PC-3 (cell line): Measurements from ENCODE around the gene SH2B3. TPM values are rescaled to one million over a fixed set of nuclear protein-coding genes. Genes with fewer than 3 reads are reported as not detected.
"Not testable (repeated sequence)": the region's sequence is repeated elsewhere in the genome, so short reads cannot be mapped to it uniquely, and the experiment has no call there.

Experiments
- ATAC-seq: fragments of 200-7000 bp; cut with Tn5 transposase; 2 replicates; pipeline ENCODE4 v1.9.1; 2020; ENCODE audit warnings: mild to moderate bottlenecking, moderate library complexity
- BruUV-seq: library from RNA; stranded (reverse); fragments of 400-500 nt; replicated peaks from 2 replicates; lab custom pipeline; 2021; lab: Mats Ljungman, UMichigan
- CTCF ChIA-PET: fragments of 300-600 bp; sonication (Branson Sonifier 250); formaldehyde crosslinking; loops from one replicate; lab custom pipeline; 2022; ENCODE audit warnings: antibody characterized with exemption; lab: Charles Lee
- POLR2A ChIA-PET: fragments of 300-600 bp; sonication (Branson Sonifier 250); formaldehyde crosslinking; loops from one replicate; lab custom pipeline; 2022; ENCODE audit warnings: antibody characterized with exemption; ENCODE audit not compliant: unreplicated experiment; lab: Charles Lee
- DNase-seq: peaks from one replicate; pipeline ENCODE4 v3.0.0-alpha.2; 2015
- H2AFZ ChIP-seq: fragments of 300-600 bp; sonication (generic); 2 replicates; pipeline ENCODE4 v1.6.0; 2016; ENCODE audit warnings: antibody characterized with exemption, low read length
- H3F3A ChIP-seq: fragments of 300-600 bp; sonication (generic); one replicate; pipeline ENCODE4 v1.6.0; 2017; ENCODE audit warnings: antibody characterized with exemption, low read length, control low read depth, mild to moderate bottlenecking; ENCODE audit not compliant: unreplicated experiment
- H3K27ac ChIP-seq: fragments of 300-600 bp; sonication (generic); 2 replicates; pipeline ENCODE4 v1.5.1; 2016; ENCODE audit warnings: mild to moderate bottlenecking, low read length
- H3K27me3 ChIP-seq: fragments of 300-600 bp; sonication (generic); 2 replicates; pipeline ENCODE4 v1.6.1; 2016; ENCODE audit warnings: low read length, mixed read lengths
- H3K36me3 ChIP-seq: fragments of 300-600 bp; sonication (generic); 2 replicates; pipeline ENCODE4 v1.6.1; 2016; ENCODE audit warnings: low read depth, mixed run types, low read length, mixed read lengths
- H3K4me1 ChIP-seq: fragments of 300-600 bp; sonication (generic); 2 replicates; pipeline ENCODE4 v1.5.1; 2016; ENCODE audit warnings: low read length; ENCODE audit not compliant: insufficient read depth
- H3K4me2 ChIP-seq: fragments of 300-600 bp; sonication (generic); 2 replicates; pipeline ENCODE4 v1.6.0; 2016; ENCODE audit warnings: low read length
- H3K4me3 ChIP-seq: fragments of 300-600 bp; sonication (generic); 2 replicates; pipeline ENCODE4 v1.5.1; 2016; ENCODE audit warnings: mild to moderate bottlenecking, low read length, mixed read lengths
- H3K79me2 ChIP-seq: fragments of 300-600 bp; sonication (generic); 2 replicates; pipeline ENCODE4 v1.6.1; 2017; ENCODE audit warnings: low read length, mixed read lengths
- H3K9ac ChIP-seq: fragments of 300-600 bp; sonication (generic); 2 replicates; pipeline ENCODE4 v1.6.0; 2016; ENCODE audit warnings: mild to moderate bottlenecking, low read length
- H3K9me2 ChIP-seq: fragments of 300-600 bp; sonication (generic); replicated peaks from 2 replicates; pipeline ENCODE4 v1.6.1; 2016; ENCODE audit warnings: mixed run types, low read length, mixed read lengths
- H3K9me3 ChIP-seq: fragments of 300-600 bp; sonication (generic); 2 replicates; pipeline ENCODE4 v1.6.1; 2016; ENCODE audit warnings: low read length, mixed read lengths
- H4K20me1 ChIP-seq: fragments of 300-600 bp; sonication (generic); 2 replicates; pipeline ENCODE4 v1.6.1; 2016; ENCODE audit warnings: low read length, mixed read lengths
- EZH2 ChIP-seq: fragments of 300-600 bp; sonication (generic); IDR thresholded peaks from one replicate; pipeline ENCODE4 v1.6.1; 2017; ENCODE audit warnings: antibody characterized with exemption, mild to moderate bottlenecking, low read length; ENCODE audit not compliant: unreplicated experiment
- EZH2phosphoT487 ChIP-seq: fragments of 300-600 bp; sonication (generic); IDR thresholded peaks from 2 replicates; pipeline ENCODE4 v1.6.1; 2018; ENCODE audit warnings: mild to moderate bottlenecking, antibody characterized with exemption, low read length, borderline replicate concordance
- intact Hi-C: fragments of 100-400 bp; cut with micrococcal nuclease; formaldehyde crosslinking; loops from 2 replicates; pipeline ENCODE4 v1.9.0; 2023
- total RNA-seq: library from RNA; depleted of rRNA; stranded (reverse); fragments of >200 nt; gene quantifications from 2 replicates; pipeline ENCODE4 v1.2.3, GENCODE V29; 2014
- TF ChIP-seq, protein P1 (sequence below): fragments of 300-600 bp; sonication (generic); conservative IDR thresholded peaks from 2 replicates; pipeline ENCODE4 v1.5.1; 2017; ENCODE audit warnings: antibody characterized with exemption, low read depth, mild to moderate bottlenecking, low read length

SH2B3 gene
- total RNA-seq, 1 experiment from 2014 or later, result 12.9 TPM

DNA sequence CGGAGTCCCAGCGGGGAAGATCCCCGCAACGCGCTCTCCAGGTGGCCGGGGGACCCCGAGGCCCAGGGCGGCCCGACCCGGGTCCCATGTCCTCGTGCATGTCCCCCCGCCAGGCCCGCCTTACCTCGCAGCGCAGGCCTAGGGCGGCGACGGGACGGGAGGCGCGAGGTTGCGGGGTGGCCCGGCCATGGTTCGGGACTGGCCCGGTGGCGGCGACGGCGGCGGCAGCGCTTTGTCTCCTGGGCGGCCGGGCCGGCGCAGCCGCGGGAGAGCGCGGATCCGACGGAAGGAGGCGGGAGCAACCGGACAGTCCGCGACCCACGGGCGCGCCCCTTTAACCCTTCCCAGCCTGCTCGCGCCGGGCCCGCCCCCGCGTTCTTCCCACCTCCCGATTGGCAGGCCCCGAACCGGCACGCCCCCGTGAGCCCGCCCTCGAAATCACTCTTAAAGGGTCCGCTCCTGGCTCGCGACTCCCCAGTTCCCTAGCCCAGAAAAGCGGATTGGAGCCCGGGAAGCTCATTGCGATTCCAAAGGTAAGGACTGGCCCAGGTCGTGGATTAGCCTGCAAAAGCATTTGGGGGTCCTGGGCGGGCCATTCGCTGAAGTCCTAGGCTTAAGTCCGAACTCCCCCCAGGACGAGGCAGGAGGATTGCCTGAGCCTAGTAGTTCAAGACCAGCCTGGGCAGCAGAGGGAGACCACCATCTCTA lies 36.8 kb upstream of the SH2B3 start, which contains the start of gene PHETA1:
Gene PHETA1 (minus strand): TSS at position 308 of the 708 bp plus-strand sequence. CDS start 5,668 bp downstream, outside the sequence.
- Histone ChIP-seq H2AFZ (peak within 1 kb of the TSS; percentile 94), H3K4me3 (peak within 1 kb of the TSS; percentile 81), H3K9me2 (no peaks in the 10 kb centered on the region), H3K79me2 (peaks cover 10% of the 10 kb centered on the region; the same call in 1 of the 2 replicates), H3K9me3 (no peaks in the 10 kb centered on the region), H3K9ac (peak within 1 kb of the TSS; percentile 71), H3K4me1 (peaks cover 12% of the 10 kb centered on the region), H3K36me3 (0 out of 2 replicates have a peak, but pooled peaks cover 2% of the 10 kb centered on the region), H3K4me2 (peak within 1 kb of the TSS; percentile 99), H3K27me3 (no peaks in the 10 kb centered on the region), H4K20me1 (no peaks in the 10 kb centered on the region), H3F3A (no peaks in the 10 kb centered on the region), H3K27ac (no peak within 1 kb of the TSS)
- peak; percentile 88 for DNase-seq
- BruUV-seq, result no TSS peak
- ATAC-seq, result peak; percentile 95
- intact Hi-C loops, result loop anchor here (1.0 kb wide), 1 partner anchor 38 kb away; no protein-coding TSS in a partner anchor
- POLR2A ChIA-PET, result interaction anchor here (0.5 kb wide), 1 partner anchor 295 kb away, joined by 3 read pairs; no protein-coding TSS in a partner anchor
- TF ChIP-seq EZH2phosphoT487 (no peak), EZH2 (no peak)
- TF ChIP-seq, protein P1, sequence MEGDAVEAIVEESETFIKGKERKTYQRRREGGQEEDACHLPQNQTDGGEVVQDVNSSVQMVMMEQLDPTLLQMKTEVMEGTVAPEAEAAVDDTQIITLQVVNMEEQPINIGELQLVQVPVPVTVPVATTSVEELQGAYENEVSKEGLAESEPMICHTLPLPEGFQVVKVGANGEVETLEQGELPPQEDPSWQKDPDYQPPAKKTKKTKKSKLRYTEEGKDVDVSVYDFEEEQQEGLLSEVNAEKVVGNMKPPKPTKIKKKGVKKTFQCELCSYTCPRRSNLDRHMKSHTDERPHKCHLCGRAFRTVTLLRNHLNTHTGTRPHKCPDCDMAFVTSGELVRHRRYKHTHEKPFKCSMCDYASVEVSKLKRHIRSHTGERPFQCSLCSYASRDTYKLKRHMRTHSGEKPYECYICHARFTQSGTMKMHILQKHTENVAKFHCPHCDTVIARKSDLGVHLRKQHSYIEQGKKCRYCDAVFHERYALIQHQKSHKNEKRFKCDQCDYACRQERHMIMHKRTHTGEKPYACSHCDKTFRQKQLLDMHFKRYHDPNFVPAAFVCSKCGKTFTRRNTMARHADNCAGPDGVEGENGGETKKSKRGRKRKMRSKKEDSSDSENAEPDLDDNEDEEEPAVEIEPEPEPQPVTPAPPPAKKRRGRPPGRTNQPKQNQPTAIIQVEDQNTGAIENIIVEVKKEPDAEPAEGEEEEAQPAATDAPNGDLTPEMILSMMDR, result no peak
- CTCF ChIA-PET, result no interaction called here

DNA sequence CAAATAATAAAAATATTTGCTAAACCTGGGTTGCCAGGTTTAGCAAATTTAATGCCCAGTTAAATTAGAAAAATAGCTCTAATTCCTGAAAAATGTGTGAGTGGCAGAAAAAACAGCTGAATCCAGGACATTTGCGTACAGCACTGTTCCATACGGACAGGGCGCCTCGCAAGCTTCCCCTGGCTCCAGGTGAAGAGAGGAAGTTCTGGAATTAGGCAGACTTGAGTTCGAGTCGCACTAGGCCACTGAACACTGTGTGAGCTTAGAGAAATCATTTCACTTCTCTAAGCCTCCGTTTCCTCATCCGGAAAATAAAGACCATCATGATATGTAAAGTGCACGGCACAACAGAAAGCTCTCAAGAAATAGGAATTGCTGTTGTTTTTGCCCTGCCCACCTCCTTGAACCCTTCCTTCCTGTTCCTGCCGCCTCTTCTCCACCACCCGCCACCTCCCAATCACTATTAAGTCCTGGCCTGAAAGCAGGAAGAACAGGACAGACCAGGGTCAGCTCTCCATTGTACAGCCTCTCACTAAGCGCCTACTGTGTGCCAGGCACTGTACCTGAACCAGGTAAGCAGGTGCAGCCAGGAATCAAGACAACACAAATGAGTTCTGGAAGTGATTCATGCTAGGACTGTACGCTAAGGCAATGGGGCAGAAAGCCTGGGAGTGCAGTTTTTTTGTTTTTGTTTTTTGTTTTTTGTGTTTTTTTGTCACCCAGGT lies 36.1 kb upstream of the SH2B3 start:
- Histone ChIP-seq H3K9me2 (no peaks in the 10 kb centered on the region), H3K4me2 (peak overlapping the region; percentile 99), H2AFZ (peak overlapping the region; percentile 94), H4K20me1 (no peaks in the 10 kb centered on the region), H3K36me3 (0 out of 2 replicates have a peak, but pooled peaks cover 2% of the 10 kb centered on the region), H3K27ac (no peak overlapping the region), H3K27me3 (no peaks in the 10 kb centered on the region), H3K9ac (peak overlapping the region; percentile 71; the same call in 1 of the 2 replicates), H3K4me1 (peaks cover 12% of the 10 kb centered on the region), H3K9me3 (no peaks in the 10 kb centered on the region), H3F3A (no peaks in the 10 kb centered on the region), H3K79me2 (peaks cover 10% of the 10 kb centered on the region; the same call in 1 of the 2 replicates), H3K4me3 (peak overlapping the region; percentile 81)
- CTCF ChIA-PET, result no interaction called here
- BruUV-seq, result no TSS peak
- POLR2A ChIA-PET, result no interaction called here
- intact Hi-C loops, result loop anchor here (1.0 kb wide), 1 partner anchor 38 kb away; no protein-coding TSS in a partner anchor
- DNase-seq, result peak; percentile 20
- ATAC-seq, result no peak
- no peak for TF ChIP-seq EZH2phosphoT487
- TF ChIP-seq, protein P1, result no peak
- TF ChIP-seq EZH2, result no peak

DNA sequence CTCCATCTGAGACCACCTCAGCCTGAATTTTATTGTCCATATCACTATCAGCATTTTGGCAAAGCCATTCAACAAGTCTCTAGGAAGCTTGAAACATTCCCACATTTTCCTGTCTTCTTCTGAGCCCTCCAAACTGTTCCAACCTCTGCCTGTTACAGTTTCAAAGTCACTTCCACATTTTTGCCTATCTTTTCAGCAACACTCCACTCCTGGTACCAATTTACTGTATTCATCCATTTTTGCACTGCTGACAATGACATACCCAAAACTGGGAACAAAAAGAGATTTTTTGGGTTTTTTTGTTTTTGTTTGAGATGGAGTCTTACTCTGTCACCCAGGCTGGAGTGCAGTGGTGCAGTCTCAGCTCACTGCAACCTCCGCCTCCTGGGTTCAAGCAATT lies 32.5 kb upstream of the SH2B3 start:
- H3K27ac ChIP-seq, H3K4me2 ChIP-seq, H2AFZ ChIP-seq, CTCF ChIA-PET, intact Hi-C loops, H3K36me3 ChIP-seq, ATAC-seq, DNase-seq, H3K9ac ChIP-seq, H4K20me1 ChIP-seq, BruUV-seq, H3K9me2 ChIP-seq, H3F3A ChIP-seq, H3K4me3 ChIP-seq, H3K9me3 ChIP-seq, POLR2A ChIA-PET, H3K79me2 ChIP-seq, H3K4me1 ChIP-seq, H3K27me3 ChIP-seq: not testable (repeated sequence)
